Measurements from ENCODE around the gene FRMD4B.

DNA sequence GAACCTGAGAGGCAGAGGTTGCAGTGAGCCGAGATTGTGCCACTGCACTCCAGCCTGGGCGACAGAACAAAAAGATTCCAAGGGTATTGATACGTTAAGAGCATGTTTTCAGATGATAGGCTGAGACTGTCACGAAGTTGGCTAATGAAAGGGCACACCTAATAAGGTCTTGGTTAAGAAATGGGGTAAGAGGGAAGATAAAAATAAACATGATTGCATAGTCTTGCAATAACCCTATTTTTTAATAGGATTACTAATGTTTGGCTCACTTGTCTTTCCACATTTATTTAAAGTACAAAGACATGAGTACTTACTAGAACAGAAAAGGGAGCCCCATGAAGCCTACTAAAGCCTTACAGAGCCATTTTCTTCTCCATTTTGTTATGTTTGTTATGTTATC, 109.0 kb downstream of the FRMD4B start:
- TF ChIP-seq CTCF (conservative IDR thresholded peaks at IDR 0.05; ENCODE audit: low read length), result no peak
- TF ChIP-seq EZH2phosphoT487 (IDR thresholded peaks at IDR 0.05; ENCODE audit: borderline replicate concordance), result no peak

Measured in Loucy (cell line).